Endothelial cell of umbilical vein (primary cell): Measurements from ENCODE around the gene NRG3. TPM values are rescaled to one million over a fixed set of nuclear protein-coding genes. Genes with fewer than 3 reads are reported as not detected.

Experiments used
- BruUV-seq: library from RNA; stranded (reverse); fragments of 400-500 nt; replicated peaks from 2 replicates; lab custom pipeline; 2021; lab: Mats Ljungman, UMichigan
- CTCF ChIA-PET: fragments of 300-600, 350-600 bp; sonication (Branson Sonifier 250); formaldehyde crosslinking; loops from one replicate; lab custom pipeline; 2021; ENCODE audit warnings: antibody characterized with exemption, inconsistent platforms; lab: Charles Lee
- POLR2A ChIA-PET: fragments of 300-600, 350-600 bp; sonication (Branson Sonifier 250); formaldehyde crosslinking; loops from one replicate; lab custom pipeline; 2021; ENCODE audit warnings: antibody characterized with exemption, inconsistent platforms; lab: Charles Lee
- DNase-seq: peaks from one replicate; pipeline ENCODE4 v3.0.0-alpha.2; 2011; ENCODE audit warnings: low read depth, low spot score
- FAIRE-seq: peaks from 2 replicates; lab custom pipeline; 2011; peaks lifted over from hg19 to GRCh38; lab: Jason Lieb, UNC
- H2AFZ ChIP-seq: 2 replicates; pipeline ENCODE4 v1.6.0; 2012; ENCODE audit warnings: low read depth, low read length, control low read depth, inconsistent platforms
- H3K27ac ChIP-seq: 2 replicates; pipeline ENCODE4 v1.5.1; 2011; ENCODE audit warnings: low read depth, mild to moderate bottlenecking, control low read depth, low read length, moderate library complexity; ENCODE audit not compliant: insufficient read depth
- H3K27me3 ChIP-seq, 2 experiments: 2 replicates each; pipeline versions ENCODE4 v1.6.0 to v1.6.1; 2011; ENCODE audit warnings: low read length in 2 of 2, mixed read lengths in 1 of 2; ENCODE audit not compliant: control insufficient read depth in 2 of 2, insufficient read depth in 2 of 2
- H3K36me3 ChIP-seq, 2 experiments: 2 replicates in 1 of 2; 3 replicates in 1 of 2; pipeline ENCODE4 v1.5.1; 2011; ENCODE audit warnings: low read length in 2 of 2, mild to moderate bottlenecking in 1 of 2, moderate library complexity in 1 of 2; ENCODE audit not compliant: control insufficient read depth in 2 of 2, insufficient read depth in 2 of 2; ENCODE audit errors: extremely low read depth in 1 of 2
- H3K4me1 ChIP-seq: 3 replicates; pipeline ENCODE4 v1.5.1; 2011; ENCODE audit warnings: mild to moderate bottlenecking, low read length; ENCODE audit not compliant: control insufficient read depth, insufficient read depth; ENCODE audit errors: extremely low read depth
- H3K4me2 ChIP-seq: 2 replicates; pipeline ENCODE4 v1.6.1; 2011; ENCODE audit warnings: low read length, control low read depth, mixed read lengths; ENCODE audit not compliant: insufficient read depth
- H3K4me3 ChIP-seq, 3 experiments: fragments of 200-600 bp in 1 of 3; sonication (generic), shearing (Covaris generic) in 1 of 3; replicated peaks in 1 of 3; 2 replicates each; pipeline ENCODE4 v1.5.1; 2011 to 2016; ENCODE audit warnings: control low read depth in 3 of 3, low read length in 3 of 3, mild to moderate bottlenecking in 2 of 3, inconsistent platforms in 1 of 3, low read depth in 1 of 3, moderate library complexity in 1 of 3; ENCODE audit not compliant: insufficient read depth in 1 of 3
- H3K79me2 ChIP-seq: 2 replicates; pipeline ENCODE4 v1.6.0; 2012; ENCODE audit warnings: low read length, inconsistent platforms; ENCODE audit not compliant: control insufficient read depth, insufficient read depth
- H3K9ac ChIP-seq: replicated peaks from 2 replicates; pipeline ENCODE3; 2011; ENCODE audit warnings: low read length, control low read depth; ENCODE audit not compliant: insufficient read depth; ENCODE audit errors: extremely low read depth
- H3K9me1 ChIP-seq: replicated peaks from 3 replicates; pipeline ENCODE4 v1.6.0; 2011; ENCODE audit warnings: mild to moderate bottlenecking, low read length; ENCODE audit not compliant: control insufficient read depth, insufficient read depth; ENCODE audit errors: extremely low read depth
- H3K9me3 ChIP-seq: replicated peaks from 2 replicates; pipeline ENCODE4 v1.5.1; 2012; ENCODE audit warnings: low read length, inconsistent platforms; ENCODE audit not compliant: control insufficient read depth, insufficient read depth
- H4K20me1 ChIP-seq: replicated peaks from 2 replicates; pipeline ENCODE3; 2011; ENCODE audit warnings: mild to moderate bottlenecking, low read length; ENCODE audit not compliant: control insufficient read depth, insufficient read depth; ENCODE audit errors: extremely low read depth
- CTCF ChIP-seq, 2 donors: IDR thresholded peaks; 1 replicate in 1 of 2; 2 replicates in 1 of 2; pipeline ENCODE4 v1.5.1; 2011; ENCODE audit warnings: low read length in 2 of 2, mild to moderate bottlenecking in 2 of 2, moderate library complexity in 2 of 2, control low read depth in 1 of 2, inconsistent platforms in 1 of 2, low read depth in 1 of 2; ENCODE audit not compliant: insufficient read depth in 1 of 2; ENCODE audit errors: extremely low read depth in 1 of 2
- EZH2 ChIP-seq: IDR thresholded peaks from 2 replicates; pipeline ENCODE4 v1.6.1; 2012; ENCODE audit warnings: borderline replicate concordance, low read depth, mild to moderate bottlenecking, moderate library complexity, low read length, inconsistent platforms; ENCODE audit not compliant: severe bottlenecking
- FOS ChIP-seq: IDR thresholded peaks from 2 replicates; pipeline ENCODE4 v1.6.1; 2011; ENCODE audit warnings: mild to moderate bottlenecking, low read length, moderate library complexity, borderline replicate concordance; ENCODE audit not compliant: insufficient read depth
- GATA2 ChIP-seq: IDR thresholded peaks from 2 replicates; pipeline ENCODE4 v1.7.0; 2011; ENCODE audit warnings: low read depth, mild to moderate bottlenecking, moderate library complexity, mixed read lengths, low read length; ENCODE audit not compliant: insufficient read length, insufficient read depth
- JUN ChIP-seq: IDR thresholded peaks from 2 replicates; pipeline ENCODE4 v1.6.1; 2011; ENCODE audit warnings: borderline replicate concordance, low read depth; ENCODE audit not compliant: insufficient read length, insufficient read depth
- MAX ChIP-seq: IDR thresholded peaks from 2 replicates; pipeline ENCODE4 v1.6.1; 2011; ENCODE audit not compliant: insufficient read depth, insufficient read length
- MYC ChIP-seq: IDR thresholded peaks from one replicate; pipeline ENCODE4 v1.6.1; 2011; ENCODE audit warnings: mild to moderate bottlenecking, low read depth, low read length
- POLR2A ChIP-seq: IDR thresholded peaks from 2 replicates; pipeline ENCODE4 v1.6.1; 2012; ENCODE audit warnings: low read depth, mild to moderate bottlenecking, control low read depth, low read length
- POLR2AphosphoS5 ChIP-seq: IDR thresholded peaks from 2 replicates; pipeline ENCODE4 v1.6.1; 2012; ENCODE audit warnings: low read depth, mild to moderate bottlenecking, control low read depth, low read length, moderate library complexity; ENCODE audit not compliant: insufficient read depth
- dilution Hi-C: fragments of 300-500 bp; cut with MboI; formaldehyde crosslinking; loops from one replicate; pipeline ENCODE4 v1.15.0; 2019; ENCODE audit warnings: low sequenced_read_pairs; ENCODE audit not compliant: extremely low pct_ligation_motif_present
- intact Hi-C: fragments of 100-400 bp; cut with micrococcal nuclease; formaldehyde crosslinking; loops from one replicate; pipeline ENCODE4 v1.10.0; 2022
- polyA plus RNA-seq, 4 experiments: library from polyadenylated mRNA; depleted of rRNA in 3 of 4; stranded (reverse) in 3 of 4; unstranded in 1 of 4; fragments of >200 nt; gene quantifications; 2 replicates each; pipeline versions ENCODE4 v1.2.1 to v1.2.3, GENCODE V29; 2011 to 2012; ENCODE audit warnings: missing spikeins in 1 of 4
- total RNA-seq: library from RNA; stranded (reverse); gene quantifications from 2 replicates; pipeline ENCODE4 v1.2.3, GENCODE V29; 2021

The NRG3 gene
- total and polyA plus RNA-seq, 2 donors (not counting 3 experiments of a cell fraction or from before 2014, with no cell fraction given), result 1.9 to 3.9 TPM

GRCh38 chr10:82040336-82040735 is 165.3 kb downstream of the NRG3 start:
- TF ChIP-seq FOS (no peak), POLR2AphosphoS5 (no peak), EZH2 (no peak), POLR2A (no peak), CTCF (IDR thresholded peaks at IDR 0.05; ENCODE audit: extremely low read depth in 1 of 2, insufficient read depth in 1 of 2, low read depth in 1 of 2, low read length in 2 of 2) (no peak), GATA2 (no peak), JUN (no peak), MYC (no peak), MAX (no peak)
- Histone ChIP-seq H2AFZ (no peak overlapping the region), H3K4me2 (no peak overlapping the region), H3K9ac (no peak overlapping the region), H3K27ac (no peak overlapping the region), H3K9me1 (no peaks in the 10 kb centered on the region), H3K79me2 (no peaks in the 10 kb centered on the region), H3K36me3 (no peaks in the 10 kb centered on the region), H3K4me3 (no peak overlapping the region), H3K27me3 (no peaks in the 10 kb centered on the region), H4K20me1 (no peaks in the 10 kb centered on the region), H3K4me1 (no peaks in the 10 kb centered on the region), H3K9me3 (no peaks in the 10 kb centered on the region)
- DNase-seq (no peak), FAIRE-seq (no peak)
- intact Hi-C loops (loop anchor here (5.0 kb wide), 1 partner anchor 58 kb away; no protein-coding TSS in a partner anchor), dilution Hi-C loops (no loop called here)
- ChIA-PET POLR2A (no interaction called here), CTCF (no interaction called here)
- no TSS peak for BruUV-seq
